Neuronal stem cell (in vitro differentiated cells): ENCODE results near the gene PARD6A.

Experiments used
- DNase-seq: peaks from one replicate; pipeline ENCODE4 v3.0.0-alpha.2; 2013; ENCODE audit warnings: low spot score
- H2AFZ ChIP-seq: one replicate; pipeline ENCODE4 v1.6.1; 2013; ENCODE audit warnings: mild to moderate bottlenecking, low read length, inconsistent platforms
- H2AK5ac ChIP-seq: 2 replicates; pipeline ENCODE4 v1.6.1; 2013; ENCODE audit warnings: low read depth, mild to moderate bottlenecking, inconsistent platforms, low read length, moderate library complexity, mixed read lengths
- H2BK120ac ChIP-seq: 2 replicates; pipeline ENCODE4 v1.6.1; 2013; ENCODE audit warnings: low read depth, mild to moderate bottlenecking, inconsistent platforms, low read length, moderate library complexity, mixed read lengths
- H2BK12ac ChIP-seq: one replicate; pipeline ENCODE4 v1.6.1; 2013; ENCODE audit warnings: low read length, inconsistent platforms
- H2BK15ac ChIP-seq: 2 replicates; pipeline ENCODE4 v1.6.1; 2013; ENCODE audit warnings: mild to moderate bottlenecking, low read length, inconsistent platforms, mixed read lengths
- H2BK5ac ChIP-seq: one replicate; pipeline ENCODE4 v1.6.1; 2013; ENCODE audit warnings: inconsistent platforms, mild to moderate bottlenecking, low read length, moderate library complexity
- H3K14ac ChIP-seq: one replicate; pipeline ENCODE4 v1.6.1; 2013; ENCODE audit warnings: low read length, inconsistent platforms
- H3K18ac ChIP-seq: 2 replicates; pipeline ENCODE4 v1.6.1; 2013; ENCODE audit warnings: low read length, inconsistent platforms
- H3K23ac ChIP-seq: 2 replicates; pipeline ENCODE4 v1.6.1; 2013; ENCODE audit warnings: low read depth, mild to moderate bottlenecking, mixed read lengths, low read length, inconsistent platforms; ENCODE audit not compliant: poor library complexity
- H3K27ac ChIP-seq: replicated peaks from 3 replicates; pipeline ENCODE4 v1.5.1; 2013; ENCODE audit warnings: low read length, inconsistent platforms
- H3K27me3 ChIP-seq, 3 experiments: 2 replicates each; pipeline ENCODE4 v1.6.1; 2013; ENCODE audit warnings: low read length in 3 of 3, mild to moderate bottlenecking in 2 of 3, inconsistent platforms in 1 of 3, low read depth in 1 of 3, mixed read lengths in 1 of 3, moderate library complexity in 1 of 3; ENCODE audit not compliant: control insufficient read depth in 3 of 3, insufficient read depth in 3 of 3
- H3K36me3 ChIP-seq, 2 donors: replicated peaks in 1 of 2; 2 replicates each; pipeline ENCODE4 v1.6.1; 2013; ENCODE audit warnings: low read length in 2 of 2; ENCODE audit not compliant: control insufficient read depth in 2 of 2, insufficient read depth in 2 of 2
- H3K4ac ChIP-seq: 2 replicates; pipeline ENCODE4 v1.6.1; 2013; ENCODE audit warnings: inconsistent platforms, mild to moderate bottlenecking, low read length, moderate library complexity
- H3K4me1 ChIP-seq, 2 donors: 1 replicate in 1 of 2; 2 replicates in 1 of 2; pipeline ENCODE4 v1.6.1; 2013; ENCODE audit warnings: low read length in 2 of 2, low read depth in 1 of 2; ENCODE audit not compliant: control insufficient read depth in 2 of 2, insufficient read depth in 1 of 2
- H3K4me2 ChIP-seq: one replicate; pipeline ENCODE4 v1.6.1; 2013; ENCODE audit warnings: mild to moderate bottlenecking, low read length, inconsistent platforms; ENCODE audit not compliant: insufficient read depth, poor library complexity, severe bottlenecking
- H3K4me3 ChIP-seq, 2 donors: 2 replicates each; pipeline ENCODE4 v1.5.1; 2013; ENCODE audit warnings: low read length in 2 of 2, mild to moderate bottlenecking in 2 of 2, inconsistent platforms in 1 of 2, moderate library complexity in 1 of 2
- H3K79me1 ChIP-seq: one replicate; pipeline ENCODE4 v1.6.1; 2013; ENCODE audit warnings: low read depth, mild to moderate bottlenecking, inconsistent platforms, low read length, moderate library complexity
- H3K9ac ChIP-seq: one replicate; pipeline ENCODE4 v1.6.1; 2013; ENCODE audit warnings: mild to moderate bottlenecking, low read depth, low read length, inconsistent platforms; ENCODE audit not compliant: poor library complexity
- H3K9me3 ChIP-seq, 2 donors: replicated peaks in 1 of 2; 2 replicates each; pipeline versions ENCODE3 to v1.6.1; 2013; ENCODE audit warnings: low read length in 2 of 2, mild to moderate bottlenecking in 2 of 2, inconsistent platforms in 1 of 2, low read depth in 1 of 2, mixed read lengths in 1 of 2, moderate library complexity in 1 of 2; ENCODE audit not compliant: control insufficient read depth in 2 of 2, insufficient read depth in 1 of 2
- H4K8ac ChIP-seq: one replicate; pipeline ENCODE4 v1.6.1; 2013; ENCODE audit warnings: low read depth, mild to moderate bottlenecking, inconsistent platforms, low read length, moderate library complexity
- H4K91ac ChIP-seq: one replicate; pipeline ENCODE4 v1.6.1; 2013; ENCODE audit warnings: low read length, low read depth, mild to moderate bottlenecking, inconsistent platforms; ENCODE audit not compliant: poor library complexity
- WGBS, 2 donors: extraction: QIAGEN DNeasy Blood & Tissue Kit; methylation state at CpG; one replicate each; pipeline ENCODE4 v1.1.7; 2013; ENCODE audit warnings: missing lambda C conversion rate in 2 of 2, mixed read lengths in 1 of 2; ENCODE audit not compliant: insufficient read length in 2 of 2, insufficient replicate concordance in 1 of 2; ENCODE audit errors: extremely low coverage in 2 of 2; 5-methylcytosine and 5-hydroxymethylcytosine counted together

PARD6A gene

DNA sequence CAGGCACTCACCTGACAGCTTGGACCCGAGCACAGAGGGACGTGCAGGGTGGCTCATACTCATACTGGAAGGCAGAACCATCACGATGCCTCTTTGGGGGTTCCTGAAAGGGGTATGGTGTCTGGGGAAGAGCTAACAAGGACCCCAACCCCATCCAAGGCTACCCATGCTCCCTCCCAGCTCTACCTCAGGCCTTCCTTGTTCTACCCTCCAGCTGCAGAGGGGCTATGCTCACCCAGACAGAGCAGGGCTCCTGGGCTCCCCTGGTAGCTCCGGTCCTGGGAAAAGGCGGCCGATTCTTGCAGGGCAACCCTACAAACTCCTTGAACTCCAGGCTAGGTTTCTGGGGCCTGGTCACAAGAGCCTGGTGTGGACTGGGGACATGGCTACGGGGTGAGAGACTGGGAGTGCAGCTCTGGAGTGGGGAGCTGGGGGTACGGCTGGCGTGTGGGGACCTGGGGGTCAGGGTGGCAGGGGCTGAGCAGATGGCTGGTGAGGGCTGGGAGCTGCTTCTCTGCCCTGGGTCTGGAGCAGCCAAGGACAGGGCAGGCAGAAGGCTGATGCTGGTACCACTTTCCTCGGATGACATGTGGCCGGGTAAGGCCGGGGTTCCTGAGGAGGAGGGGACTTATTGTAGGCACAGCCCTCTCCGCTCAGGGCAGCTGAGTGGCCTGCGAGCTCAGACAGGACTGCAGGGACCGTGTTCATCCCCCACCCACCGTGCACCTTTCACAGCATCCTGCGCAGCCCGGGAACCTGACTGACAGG, 2.8 kb upstream of the PARD6A start:
- DNase-seq = no peak
- H3K9ac ChIP-seq = no peak overlapping the region
- peak overlapping the region in 1 of 2 donors; percentile 70 for H3K4me3 ChIP-seq
- H3K18ac ChIP-seq = no peak overlapping the region
- H2AK5ac ChIP-seq = no peak overlapping the region
- peaks cover 10% of the 10 kb centered on the region in 2 donors for H3K4me1 ChIP-seq
- H4K8ac ChIP-seq = no peak overlapping the region
- no peak overlapping the region for H3K14ac ChIP-seq
- H3K4ac ChIP-seq = no peak overlapping the region
- peaks cover 3 to 22% (median 15%) of the 10 kb centered on the region in 3 experiments for H3K27me3 ChIP-seq
- no CpG with 5 or more reads among the region's 18 CpGs for WGBS, 2 donors
- no peak overlapping the region for H2BK5ac ChIP-seq
- H2BK120ac ChIP-seq = no peak overlapping the region
- peaks cover 7 to 38% of the 10 kb centered on the region in 2 donors for H3K36me3 ChIP-seq
- no peak overlapping the region for H4K91ac ChIP-seq
- H2BK12ac ChIP-seq = no peak overlapping the region
- H2AFZ ChIP-seq = no peak overlapping the region
- H3K27ac ChIP-seq = no peak overlapping the region
- no peak overlapping the region for H2BK15ac ChIP-seq
- peaks cover 12% of the 10 kb centered on the region for H3K79me1 ChIP-seq
- H3K23ac ChIP-seq = peak overlapping the region; percentile 34
- peaks cover 0 to 2% of the 10 kb centered on the region in 2 donors for H3K9me3 ChIP-seq
- no peak overlapping the region for H3K4me2 ChIP-seq

DNA sequence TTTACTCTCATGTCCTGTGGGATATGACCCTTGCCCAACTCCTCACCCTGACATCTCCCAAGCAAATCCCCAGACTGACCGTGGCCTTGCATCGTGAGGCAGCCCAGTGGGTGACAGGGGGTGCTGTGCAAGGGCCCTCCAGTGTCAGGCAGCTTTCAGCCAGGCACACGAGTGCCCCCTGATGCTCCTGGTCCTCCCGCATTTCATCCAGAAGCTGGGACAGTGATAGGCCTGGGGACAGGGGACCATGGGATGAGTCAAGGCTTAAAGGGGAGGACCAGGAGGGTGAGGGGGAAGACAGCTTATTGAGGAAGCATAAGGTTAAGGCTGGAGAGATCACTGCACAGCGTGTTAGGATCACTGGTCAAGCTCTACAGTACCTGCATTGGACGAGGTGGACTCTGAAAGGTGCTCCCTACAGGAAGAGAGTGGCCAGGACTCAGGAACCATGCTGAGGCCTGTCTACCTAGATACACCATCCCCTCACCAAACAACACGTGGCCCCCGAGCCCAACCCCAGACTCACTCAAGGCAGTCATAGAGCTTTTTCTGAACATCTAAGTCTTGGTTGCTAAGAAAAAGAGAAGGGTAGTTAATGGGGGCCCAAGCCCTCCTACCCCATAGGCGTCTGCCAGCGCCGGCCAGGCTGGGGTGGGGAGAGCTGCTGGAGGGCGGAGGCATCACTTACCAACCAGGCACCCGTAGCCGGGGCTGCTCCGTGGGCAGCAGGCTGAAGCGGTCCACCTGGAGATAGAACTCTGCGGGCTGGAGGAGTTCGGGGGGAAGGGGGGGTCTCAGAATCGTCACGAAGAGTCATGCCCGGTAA, 1.7 kb upstream of the PARD6A start:
- Histone ChIP-seq H3K23ac (peak overlapping the region; percentile 92), H3K79me1 (peaks cover 12% of the 10 kb centered on the region), H3K9me3 (peaks cover 0 to 2% of the 10 kb centered on the region in 2 donors), H2BK12ac (no peak overlapping the region), H2BK5ac (peak overlapping the region; percentile 91), H2AFZ (peak overlapping the region; percentile 88), H3K4me2 (peak overlapping the region; percentile 85), H2AK5ac (peak overlapping the region; percentile 58), H4K8ac (no peak overlapping the region), H3K36me3 (peaks cover 11 to 49% of the 10 kb centered on the region in 2 donors), H2BK120ac (no peak overlapping the region), H3K4ac (no peak overlapping the region), H3K9ac (peak overlapping the region; percentile 99), H3K27ac (no peak overlapping the region), H2BK15ac (no peak overlapping the region), H3K4me1 (peaks cover 7 to 10% of the 10 kb centered on the region in 2 donors), H4K91ac (no peak overlapping the region), H3K27me3 (peaks cover 0 to 11% (median 10%) of the 10 kb centered on the region in 3 experiments), H3K4me3 (peak overlapping the region; percentile 70 to 93), H3K14ac (no peak overlapping the region), H3K18ac (peak overlapping the region; percentile 27)
- WGBS, 2 donors = no CpG with 5 or more reads among the region's 21 CpGs
- DNase-seq = no peak

DNA sequence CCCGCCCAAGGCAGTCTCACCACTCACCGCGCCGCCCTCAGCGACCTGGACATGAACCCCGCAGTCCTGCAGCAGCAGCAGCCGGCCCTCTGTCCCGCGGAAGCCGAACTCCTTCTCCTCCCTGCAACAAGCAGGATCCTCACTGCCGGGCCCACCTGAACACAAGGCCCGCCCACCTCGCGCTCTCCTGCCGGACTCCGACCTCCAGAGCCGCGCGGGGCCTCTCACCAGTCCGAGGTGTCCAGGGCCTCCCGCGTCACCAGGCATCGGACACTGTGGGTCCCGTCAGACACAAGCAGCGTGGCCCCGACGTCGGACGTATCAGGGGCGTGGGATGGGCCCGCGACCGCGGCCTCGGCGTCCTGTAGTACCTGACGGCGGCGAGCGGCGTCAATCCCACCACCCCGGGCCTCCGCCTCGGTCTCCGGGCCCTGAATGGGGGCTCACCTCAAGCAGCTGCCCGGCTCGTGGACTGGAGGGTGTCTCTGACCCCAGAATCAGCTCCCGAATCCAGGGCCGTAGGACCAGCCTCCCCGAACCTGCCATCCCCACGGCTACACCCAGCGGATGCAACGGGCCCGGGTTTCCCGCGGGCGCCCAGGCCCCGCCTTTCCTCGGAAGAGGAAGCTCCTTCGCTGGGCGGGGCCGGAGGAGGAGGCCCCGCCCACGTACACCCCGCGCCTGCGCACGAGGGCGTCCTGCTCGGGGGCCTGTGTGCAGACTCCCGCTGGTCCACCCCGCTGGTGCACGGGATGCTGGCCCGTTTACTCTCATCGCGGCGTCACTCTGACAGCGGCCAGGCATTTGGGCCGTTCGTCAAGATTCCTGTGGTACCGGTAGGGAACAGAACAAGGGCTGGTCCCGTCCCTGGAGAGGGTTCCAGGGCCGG, 841 bp upstream of the PARD6A start, which contains the start of gene ACD:
ACD (minus strand) TSS at position 586 of the 889 bp plus-strand sequence; CDS start at position 546, 40 bp downstream.
- H2BK12ac ChIP-seq = peak within 1 kb of the TSS; percentile 34
- peaks cover 7 to 10% of the 10 kb centered on the region in 2 donors for H3K4me1 ChIP-seq
- H3K27me3 ChIP-seq = peaks cover 0 to 3% (median 1%) of the 10 kb centered on the region in 3 experiments
- H3K4ac ChIP-seq = peak within 1 kb of the TSS; percentile 30
- H2BK15ac ChIP-seq = peak within 1 kb of the TSS; percentile 64
- no CpG with 5 or more reads among the region's 83 CpGs for WGBS, 2 donors
- H3K23ac ChIP-seq = peak within 1 kb of the TSS; percentile 92
- peak within 1 kb of the TSS; percentile 93 for H3K4me2 ChIP-seq
- peak; percentile 96 for DNase-seq
- H2AFZ ChIP-seq = peak within 1 kb of the TSS; percentile 88
- peaks cover 10% of the 10 kb centered on the region for H3K79me1 ChIP-seq
- no peaks in the 10 kb centered on the region for H3K9me3 ChIP-seq
- H3K27ac ChIP-seq = peak within 1 kb of the TSS; percentile 51
- H2AK5ac ChIP-seq = peak within 1 kb of the TSS; percentile 81
- peak within 1 kb of the TSS; percentile 91 for H2BK5ac ChIP-seq
- no peak within 1 kb of the TSS for H4K91ac ChIP-seq
- H3K4me3 ChIP-seq = peak within 1 kb of the TSS; percentile 70 to 93
- peak within 1 kb of the TSS; percentile 99 for H3K9ac ChIP-seq
- peaks cover 11 to 58% of the 10 kb centered on the region in 2 donors for H3K36me3 ChIP-seq
- peak within 1 kb of the TSS; percentile 84 for H2BK120ac ChIP-seq
- H4K8ac ChIP-seq = no peak within 1 kb of the TSS
- H3K18ac ChIP-seq = peak within 1 kb of the TSS; percentile 97
- peak within 1 kb of the TSS; percentile 17 for H3K14ac ChIP-seq
